ENCODE data around the gene CXXC4. TPM values are rescaled to one million over a fixed set of nuclear protein-coding genes. Genes with fewer than 3 reads are reported as not detected.

The CXXC4 gene
- total and polyA plus RNA-seq, 2 donors (not counting 1 experiment from before 2014, with no cell fraction given) = under 0.01 to 0.02 TPM

GRCh38 chr4:104421566-104421965 lies 73.1 kb downstream of the CXXC4 start:
- Histone ChIP-seq H4K20me1 (ENCODE audit: control insufficient read depth, extremely low read depth, insufficient read depth, low read length) (no peaks in the 10 kb centered on the region), H3K36me3 (ENCODE audit: control insufficient read depth, insufficient read depth, low read length) (no peaks in the 10 kb centered on the region), H3K27ac (ENCODE audit: insufficient read depth, low read length) (no peak overlapping the region), H3K79me2 (ENCODE audit: control insufficient read depth, insufficient read depth, low read length) (no peaks in the 10 kb centered on the region), H3K4me3 (replicated peaks in 1 of 4; ENCODE audit: control extremely low read depth in 1 of 4, insufficient read depth in 1 of 4, low read depth in 3 of 4, low read length in 4 of 4) (no peak overlapping the region), H3K9ac (ENCODE audit: insufficient read depth, low read length) (no peak overlapping the region), H3K27me3 (ENCODE audit: control insufficient read depth, insufficient read depth, low read length) (no peaks in the 10 kb centered on the region), H2AFZ (ENCODE audit: low read length) (no peak overlapping the region), H3K4me2 (ENCODE audit: extremely low read depth, insufficient read depth, low read length) (no peak overlapping the region), H3K4me1 (ENCODE audit: control insufficient read depth, extremely low read depth, insufficient read depth, low read length) (no peaks in the 10 kb centered on the region), H3K9me3 (ENCODE audit: control insufficient read depth, insufficient read depth, low read depth, low read length) (no peaks in the 10 kb centered on the region)
- TF ChIP-seq CTCF (conservative IDR thresholded peaks at IDR 0.05 in 1 of 2, IDR thresholded peaks at IDR 0.05 in 1 of 2; ENCODE audit: low read depth in 1 of 2, low read length in 2 of 2) = no peak
- no peak for TF ChIP-seq EZH2 (IDR thresholded peaks at IDR 0.05; ENCODE audit: low read length, missing control alignments)
- peak in 1 of 2 donors; percentile 51 for DNase-seq (ENCODE audit: low read depth in 2 of 2)

- Histone ChIP-seq H3K36me3 (ENCODE audit: control insufficient read depth, insufficient read depth, low read length) (no peaks in the 10 kb centered on the region), H3K79me2 (ENCODE audit: control insufficient read depth, insufficient read depth, low read length) (no peaks in the 10 kb centered on the region), H3K9ac (ENCODE audit: insufficient read depth, low read length) (no peak overlapping the region), H3K4me3 (replicated peaks in 1 of 4; ENCODE audit: control extremely low read depth in 1 of 4, insufficient read depth in 1 of 4, low read depth in 3 of 4, low read length in 4 of 4) (no peak overlapping the region), H3K4me1 (ENCODE audit: control insufficient read depth, extremely low read depth, insufficient read depth, low read length) (no peaks in the 10 kb centered on the region), H2AFZ (ENCODE audit: low read length) (no peak overlapping the region), H3K4me2 (ENCODE audit: extremely low read depth, insufficient read depth, low read length) (no peak overlapping the region), H4K20me1 (ENCODE audit: control insufficient read depth, extremely low read depth, insufficient read depth, low read length) (no peaks in the 10 kb centered on the region), H3K27me3 (ENCODE audit: control insufficient read depth, insufficient read depth, low read length) (no peaks in the 10 kb centered on the region), H3K27ac (ENCODE audit: insufficient read depth, low read length) (no peak overlapping the region), H3K9me3 (ENCODE audit: control insufficient read depth, insufficient read depth, low read depth, low read length) (no peaks in the 10 kb centered on the region)
- DNase-seq (ENCODE audit: low read depth in 2 of 2) = peak; percentile 24 to 41
- TF ChIP-seq EZH2 (IDR thresholded peaks at IDR 0.05; ENCODE audit: low read length, missing control alignments) (no peak), CTCF (conservative IDR thresholded peaks at IDR 0.05 in 1 of 2, IDR thresholded peaks at IDR 0.05 in 1 of 2; ENCODE audit: low read depth in 1 of 2, low read length in 2 of 2) (no peak)
These were observed 73.9 kb downstream of the CXXC4 start for GRCh38 chr4:104420766-104421165.

All from fibroblast of lung (primary cell).